Vagina (tissue), 2 donors: ENCODE results near the gene LMO7.

Experiments
- CTCF ChIP-seq, 3 experiments: fragments of 450-650 bp in 2 of 3; fragments of 200-600 bp in 1 of 3; sonication (generic) in 1 of 3; IDR thresholded peaks; one replicate each; pipeline ENCODE4 v1.5.1; 2017 to 2019; ENCODE audit warnings: antibody characterized with exemption in 3 of 3, mild to moderate bottlenecking in 2 of 3, moderate library complexity in 2 of 3
- POLR2A ChIP-seq, 2 donors: fragments of 450-650 bp; IDR thresholded peaks; one replicate each; pipeline ENCODE4 v1.6.1; 2017; ENCODE audit warnings: antibody characterized with exemption in 2 of 2, mild to moderate bottlenecking in 2 of 2, moderate library complexity in 2 of 2
- POLR2AphosphoS5 ChIP-seq, 2 donors: sonication (generic); formaldehyde crosslinking; IDR thresholded peaks; one replicate each; pipeline ENCODE4 v1.9.0; 2017; ENCODE audit warnings: antibody characterized with exemption in 2 of 2, mild to moderate bottlenecking in 2 of 2, low read depth in 1 of 2; ENCODE audit not compliant: insufficient read depth in 1 of 2

GRCh38 chr13:75826391-75826790, 190.3 kb downstream of the LMO7 start:
- TF ChIP-seq CTCF (IDR thresholded peaks at IDR 0.05), result no peak
- TF ChIP-seq POLR2AphosphoS5 (IDR thresholded peaks at IDR 0.05; ENCODE audit: insufficient read depth in 1 of 2, low read depth in 1 of 2), result no peak
- no peak for TF ChIP-seq POLR2A (IDR thresholded peaks at IDR 0.05)
